HepG2 (cell line): ENCODE measurements around the gene SLC2A4. TPM values are rescaled to one million over a fixed set of nuclear protein-coding genes. Genes with fewer than 3 reads are reported as not detected.
A peak's percentile ranks its signal among the peaks of the same experiment; 100 is the strongest.

Experiments used
- AKAP8 ChIP-seq: sonication (generic); formaldehyde crosslinking; IDR thresholded peaks from 2 replicates; pipeline ENCODE4 v1.5.1; 2020; ENCODE audit warnings: mild to moderate bottlenecking, missing genetic modification reagents
- CEBPB ChIP-seq: IDR thresholded peaks from 2 replicates; pipeline ENCODE4 v1.6.1; 2011; ENCODE audit warnings: low read depth, low read length, improper control_type of control experiment, borderline replicate concordance
- FIP1L1 ChIP-seq: fragments of 200-400 bp; formaldehyde crosslinking; IDR thresholded peaks from 2 replicates; pipeline ENCODE4 v1.6.1; 2018; ENCODE audit warnings: low read depth, mild to moderate bottlenecking, low read length, moderate library complexity, borderline replicate concordance; ENCODE audit not compliant: insufficient read depth
- FOXK2 ChIP-seq: fragments of 450-650 bp; IDR thresholded peaks from 2 replicates; pipeline ENCODE4 v1.6.1; 2016
- GATA4 ChIP-seq: sonication (generic); IDR thresholded peaks from 2 replicates; pipeline ENCODE4 v1.6.1; 2016; ENCODE audit warnings: antibody characterized with exemption, low read depth, borderline replicate concordance
- IKZF4 ChIP-seq: sonication (generic); formaldehyde crosslinking; IDR thresholded peaks from 2 replicates; pipeline ENCODE4 v1.5.1; 2020; ENCODE audit warnings: borderline replicate concordance, mild to moderate bottlenecking, low read depth, missing genetic modification reagents; ENCODE audit errors: not compliant biosample characterization
- MEF2D ChIP-seq: sonication (generic); formaldehyde crosslinking; IDR thresholded peaks from 2 replicates; pipeline ENCODE4 v1.5.1; 2020; ENCODE audit warnings: mild to moderate bottlenecking, missing genetic modification reagents
- MLX ChIP-seq: IDR thresholded peaks from 2 replicates; pipeline ENCODE4 v1.6.1; 2016
- NAIF1 ChIP-seq: sonication (generic); formaldehyde crosslinking; IDR thresholded peaks from 2 replicates; pipeline ENCODE4 v1.5.0; 2020; ENCODE audit warnings: mild to moderate bottlenecking, missing genetic modification reagents, borderline replicate concordance
- NFYC ChIP-seq: IDR thresholded peaks from 2 replicates; pipeline ENCODE4 v1.6.1; 2016; ENCODE audit warnings: missing genetic modification reagents, missing compliant biosample characterization
- PITX1 ChIP-seq: sonication (generic); formaldehyde crosslinking; IDR thresholded peaks from 2 replicates; pipeline ENCODE4 v1.5.1; 2020; ENCODE audit warnings: mild to moderate bottlenecking, missing genetic modification reagents
- RBM22 ChIP-seq: fragments of 200-400 bp; formaldehyde crosslinking; optimal IDR thresholded peaks from 2 replicates; pipeline ENCODE3; 2017; ENCODE audit warnings: mild to moderate bottlenecking, low read length, moderate library complexity
- SIN3B ChIP-seq: fragments of 150-350 bp; IDR thresholded peaks from 2 replicates; pipeline ENCODE4 v1.6.1; 2014; ENCODE audit warnings: low read length
- SIX1 ChIP-seq: sonication (generic); formaldehyde crosslinking; IDR thresholded peaks from 2 replicates; pipeline ENCODE4 v1.4.0; 2020; ENCODE audit warnings: missing genetic modification reagents, borderline replicate concordance
- SRY ChIP-seq: sonication (generic); formaldehyde crosslinking; IDR thresholded peaks from 2 replicates; pipeline ENCODE4 v1.8.0; 2022; ENCODE audit warnings: mild to moderate bottlenecking, missing genetic modification reagents
- STAG1 ChIP-seq: sonication (generic); formaldehyde crosslinking; IDR thresholded peaks from 2 replicates; pipeline ENCODE4 v1.4.0; 2020; ENCODE audit warnings: missing genetic modification reagents
- TGIF2 ChIP-seq: IDR thresholded peaks from 2 replicates; pipeline ENCODE4 v1.6.1; 2016; ENCODE audit warnings: control low read depth, missing compliant biosample characterization
- ZBTB21 ChIP-seq: sonication (generic); formaldehyde crosslinking; IDR thresholded peaks from 2 replicates; pipeline ENCODE4 v1.4.0; 2020; ENCODE audit warnings: missing genetic modification reagents
- ZBTB39 ChIP-seq: sonication (generic); formaldehyde crosslinking; IDR thresholded peaks from 2 replicates; pipeline ENCODE4 v1.5.0; 2020; ENCODE audit warnings: missing genetic modification reagents
- ZBTB44 ChIP-seq: sonication (generic); formaldehyde crosslinking; IDR thresholded peaks from 2 replicates; pipeline ENCODE4 v1.4.0; 2020; ENCODE audit warnings: missing genetic modification reagents
- ZKSCAN8 ChIP-seq: IDR thresholded peaks from 2 replicates; pipeline ENCODE4 v1.6.1; 2016; ENCODE audit warnings: borderline replicate concordance, missing genetic modification reagents, missing compliant biosample characterization
- ZNF18 ChIP-seq: sonication (generic); formaldehyde crosslinking; IDR thresholded peaks from 2 replicates; pipeline ENCODE4 v1.8.0; 2022; ENCODE audit warnings: mild to moderate bottlenecking, missing genetic modification reagents; ENCODE audit not compliant: insufficient replicate concordance
- ZNF30 ChIP-seq: sonication (generic); formaldehyde crosslinking; IDR thresholded peaks from 2 replicates; pipeline ENCODE4 v1.5.0; 2020; ENCODE audit warnings: mild to moderate bottlenecking, missing genetic modification reagents
- ZNF570 ChIP-seq: sonication (generic); formaldehyde crosslinking; IDR thresholded peaks from 2 replicates; pipeline ENCODE4 v1.4.0; 2020; ENCODE audit warnings: mild to moderate bottlenecking, missing genetic modification reagents, borderline replicate concordance
- ZNF652 ChIP-seq: IDR thresholded peaks from 2 replicates; pipeline ENCODE4 v1.6.1; 2016; ENCODE audit warnings: low read depth, borderline replicate concordance
- ZNF75D ChIP-seq: sonication (generic); formaldehyde crosslinking; IDR thresholded peaks from 2 replicates; pipeline ENCODE4 v1.8.1; 2023; ENCODE audit warnings: missing genetic modification reagents, mild to moderate bottlenecking, borderline replicate concordance
- polyA plus RNA-seq, 8 experiments: library from polyadenylated mRNA; depleted of rRNA in 3 of 8; stranded (reverse) in 7 of 8; unstranded in 1 of 8; fragments of >200 nt; fragmentation: Illumina TruSeq in 4 of 8; extraction: Trizol in 4 of 8; gene quantifications; 2 replicates each; pipeline versions ENCODE4 v1.2.1 to v1.2.3, GENCODE V29; 2011 to 2016; ENCODE audit warnings: low read depth in 4 of 8, missing spikeins in 1 of 8, mixed read lengths in 1 of 8; ENCODE audit not compliant: insufficient read depth in 1 of 8
- total RNA-seq, 5 experiments: library from RNA; depleted of rRNA; stranded (reverse); fragments of >200 nt; fragmentation: Illumina TruSeq; extraction: Trizol; gene quantifications; 2 replicates each; pipeline ENCODE4 v1.2.3, GENCODE V29; 2016; ENCODE audit warnings: low read depth in 1 of 5

Gene SLC2A4
- total and polyA plus RNA-seq, 2 of the 13 experiments (the other 11 are each of a cell fraction or from before 2014, with no cell fraction given), result 4.9 to 5.8 TPM

- TF ChIP-seq NFYC (CRISPR knock-in tag) (peak; percentile 53; the same call in 1 of the 2 replicates), FOXK2 (peak; percentile 56; the same call in 1 of the 2 replicates), MLX (CRISPR knock-in tag) (no peak), ZKSCAN8 (no peak), FIP1L1 (no peak), IKZF4 (CRISPR knock-in tag) (peak; percentile 47), PITX1 (CRISPR knock-in tag) (peak; percentile 51; the same call in 1 of the 2 replicates), ZNF75D (CRISPR knock-in tag) (no peak), SRY (CRISPR knock-in tag) (peak; percentile 70; the same call in 1 of the 2 replicates), ZBTB21 (CRISPR knock-in tag) (no peak), RBM22 (no peak), TGIF2 (CRISPR knock-in tag) (no peak), MEF2D (CRISPR knock-in tag) (0 out of 2 replicates have a peak, but pooled peaks have one; percentile 36), ZNF652 (no peak), SIN3B (no peak), GATA4 (no peak), CEBPB (no peak), ZBTB39 (no peak), AKAP8 (CRISPR knock-in tag) (no peak), ZNF570 (CRISPR knock-in tag) (no peak), ZNF30 (CRISPR knock-in tag) (no peak), NAIF1 (CRISPR knock-in tag) (no peak), STAG1 (no peak), ZNF18 (CRISPR knock-in tag) (peak; percentile 88), SIX1 (no peak), ZBTB44 (CRISPR knock-in tag) (no peak)
These were observed 48.0 kb downstream of the SLC2A4 start (continued) for GRCh38 chr17:7329374-7329996.
